ENCODE data around the gene VAX1. TPM values are rescaled to one million over a fixed set of nuclear protein-coding genes. Genes with fewer than 3 reads are reported as not detected.

The VAX1 gene
- total and polyA plus RNA-seq, 2 of the 4 experiments (the other 2 are of a cell fraction): not detected

- H3K27me3 ChIP-seq (ENCODE audit: control insufficient read depth, insufficient read depth, low read length): peaks cover 68% of the 10 kb centered on the region
- BruUV-seq (replicated peaks): no TSS peak
These were observed 1.8 kb upstream of the VAX1 start for GRCh38 chr10:117139581-117140524.

More at GRCh38 chr10:117139581-117140524, 1.8 kb upstream of the VAX1 start:
- H4K5ac ChIP-seq (ENCODE audit: low read depth, low read length): no peak overlapping the region
- peaks cover 2% of the 10 kb centered on the region; the same call in 1 of the 2 replicates for H3K4me1 ChIP-seq (ENCODE audit: control insufficient read depth, insufficient read depth, low read length)
- H3K27ac ChIP-seq (ENCODE audit: insufficient read depth, low read length): no peak overlapping the region
- peaks cover 9% of the 10 kb centered on the region for H3K9me3 ChIP-seq (ENCODE audit: control insufficient read depth, insufficient read depth, low read length)
- H3K36me3 ChIP-seq (ENCODE audit: control insufficient read depth, insufficient read depth, low read length): no peaks in the 10 kb centered on the region
- no peak overlapping the region for H4K91ac ChIP-seq (ENCODE audit: insufficient read depth, low read depth, low read length)
- H3K56ac ChIP-seq (ENCODE audit: extremely low read depth, insufficient read depth, low read length): no peak overlapping the region
- H3K4me2 ChIP-seq (ENCODE audit: low read depth, low read length): no peak overlapping the region
- H3K4me3 ChIP-seq (ENCODE audit: insufficient read depth, low read depth, low read length): no peak overlapping the region
- in situ Hi-C loops (cut with MboI; ENCODE audit: low sequenced_read_pairs): no loop called here
- no peak overlapping the region for H4K8ac ChIP-seq (ENCODE audit: low read depth in 2 of 2, low read length in 2 of 2)
- no peak overlapping the region for H2AFZ ChIP-seq (replicated peaks; ENCODE audit: low read length, poor library complexity)
- H3K4ac ChIP-seq (ENCODE audit: low read depth, low read length): no peak overlapping the region
- no peaks in the 10 kb centered on the region for H3K79me1 ChIP-seq (ENCODE audit: low read depth in 1 of 2, low read length in 2 of 2)
- H2BK5ac ChIP-seq (ENCODE audit: low read depth, low read length, poor library complexity, severe bottlenecking): no peak overlapping the region
- no peak overlapping the region for H3K14ac ChIP-seq (replicated peaks; ENCODE audit: low read depth, low read length)
- H3K18ac ChIP-seq (ENCODE audit: low read depth, low read length): no peak overlapping the region
- H3K9ac ChIP-seq (ENCODE audit: low read depth, low read length): no peak overlapping the region
- no peak for DNase-seq
- H2BK120ac ChIP-seq (ENCODE audit: low read depth, low read length): no peak overlapping the region
- ChIA-PET POLR2A (ENCODE audit: unreplicated experiment) (no interaction called here), CTCF (no interaction called here)
- WGBS, 2 experiments (ENCODE audit: extremely low coverage in 2 of 2, insufficient read length in 1 of 2): 1% methylated on average over 23 of the region's 72 CpGs; no CpG with 5 or more reads in 1 of the 2 experiments
- intact Hi-C loops (cut with micrococcal nuclease): no loop called here
- H2AK5ac ChIP-seq (ENCODE audit: low read depth, low read length): no peak overlapping the region
- H2BK20ac ChIP-seq (ENCODE audit: low read depth, low read length): no peak overlapping the region
- no peak overlapping the region for H2BK15ac ChIP-seq (ENCODE audit: low read depth, low read length)
- ATAC-seq (ENCODE audit: low read depth): no peak
- H2AK9ac ChIP-seq (replicated peaks; ENCODE audit: low read depth, low read length, poor library complexity): no peak overlapping the region
- H3K9me1 ChIP-seq (ENCODE audit: insufficient read depth, low read length): no peaks in the 10 kb centered on the region
- no peak for TF ChIP-seq FOS (IDR thresholded peaks at IDR 0.05; ENCODE audit: low read depth, low read length)
- no peak for TF ChIP-seq RAD21 (IDR thresholded peaks at IDR 0.05; ENCODE audit: low read length)
- no peak for TF ChIP-seq MAFK (IDR thresholded peaks at IDR 0.05; ENCODE audit: low read depth, low read length)
- TF ChIP-seq CEBPB (IDR thresholded peaks at IDR 0.05; ENCODE audit: low read depth, low read length): no peak
- TF ChIP-seq MXI1 (IDR thresholded peaks at IDR 0.05; ENCODE audit: borderline replicate concordance, low read depth, low read length): no peak
- no peak for TF ChIP-seq USF2 (IDR thresholded peaks at IDR 0.05; ENCODE audit: low read depth, low read length)
- TF ChIP-seq NFE2L2 (IDR thresholded peaks at IDR 0.05; ENCODE audit: low read depth, low read length): no peak
- no peak for TF ChIP-seq BHLHE40 (IDR thresholded peaks at IDR 0.05; ENCODE audit: low read depth, low read length)
- no peak for TF ChIP-seq ELK1 (IDR thresholded peaks at IDR 0.05; ENCODE audit: borderline replicate concordance, low read depth, low read length)
- TF ChIP-seq CTCF (conservative IDR thresholded peaks at IDR 0.05; ENCODE audit: low read depth, low read length): no peak
- no peak for TF ChIP-seq MAZ (IDR thresholded peaks at IDR 0.05; ENCODE audit: borderline replicate concordance, low read depth, low read length)
- TF ChIP-seq SMC3 (IDR thresholded peaks at IDR 0.05; ENCODE audit: low read depth, low read length): no peak
- no peak for TF ChIP-seq CHD1 (IDR thresholded peaks at IDR 0.05; ENCODE audit: low read depth, low read length)
- TF ChIP-seq RCOR1 (IDR thresholded peaks at IDR 0.05; ENCODE audit: insufficient replicate concordance, low read length): no peak
- dilution Hi-C loops (cut with HindIII; ENCODE audit: low sequenced_read_pairs, unreplicated experiment): no loop called here
- no peaks in the 10 kb centered on the region for H4K20me1 ChIP-seq (ENCODE audit: insufficient read depth, low read length)
- H3K23ac ChIP-seq (ENCODE audit: low read depth, low read length): no peak overlapping the region
